GM10847 (cell line): ENCODE results near the gene SPSB1.

Experiments
- POLR2A ChIP-seq: IDR thresholded peaks from 2 replicates; pipeline ENCODE4 v1.6.1; 2011; ENCODE audit not compliant: insufficient read length; ENCODE audit errors: extremely low read depth

Gene SPSB1

GRCh38 chr1:9406111-9406510 is 113.4 kb downstream of the SPSB1 start:
- no peak for TF ChIP-seq POLR2A

- no peak for TF ChIP-seq POLR2A
Measured at GRCh38 chr1:9410737-9411297, 118.1 kb downstream of the SPSB1 start.

GRCh38 chr1:9413071-9413876 is 120.6 kb downstream of the SPSB1 start:
- TF ChIP-seq POLR2A, result no peak

GRCh38 chr1:9413877-9414213 is 121.2 kb downstream of the SPSB1 start:
- TF ChIP-seq POLR2A, result no peak

GRCh38 chr1:9416506-9416905 is 123.8 kb downstream of the SPSB1 start:
- no peak for TF ChIP-seq POLR2A

- no peak for TF ChIP-seq POLR2A
Measured at GRCh38 chr1:9416918-9417500, 124.3 kb downstream of the SPSB1 start.

GRCh38 chr1:9417695-9418094 is 125.0 kb downstream of the SPSB1 start:
- no peak for TF ChIP-seq POLR2A

- no peak for TF ChIP-seq POLR2A
Measured at GRCh38 chr1:9418851-9419250, 126.2 kb downstream of the SPSB1 start.
